NB4 (cell line): ENCODE measurements around the gene NCOA7.

ENCODE experiments used
- MYC ChIP-seq: IDR thresholded peaks from 2 replicates; pipeline ENCODE4 v1.6.1; 2011; ENCODE audit warnings: low read depth, low read length
- POLR2A ChIP-seq: IDR thresholded peaks from 2 replicates; pipeline ENCODE4 v1.6.1; 2011; ENCODE audit warnings: mild to moderate bottlenecking; ENCODE audit not compliant: insufficient read length; ENCODE audit errors: extremely low read depth
- TF ChIP-seq, protein P1 (sequence below): IDR thresholded peaks from one replicate; pipeline ENCODE4 v1.5.1; 2012; ENCODE audit warnings: low read depth, low read length
- TF ChIP-seq, protein P2 (sequence below): IDR thresholded peaks from 2 replicates; pipeline ENCODE4 v1.6.1; 2011; ENCODE audit warnings: low read depth, low read length

DNA sequence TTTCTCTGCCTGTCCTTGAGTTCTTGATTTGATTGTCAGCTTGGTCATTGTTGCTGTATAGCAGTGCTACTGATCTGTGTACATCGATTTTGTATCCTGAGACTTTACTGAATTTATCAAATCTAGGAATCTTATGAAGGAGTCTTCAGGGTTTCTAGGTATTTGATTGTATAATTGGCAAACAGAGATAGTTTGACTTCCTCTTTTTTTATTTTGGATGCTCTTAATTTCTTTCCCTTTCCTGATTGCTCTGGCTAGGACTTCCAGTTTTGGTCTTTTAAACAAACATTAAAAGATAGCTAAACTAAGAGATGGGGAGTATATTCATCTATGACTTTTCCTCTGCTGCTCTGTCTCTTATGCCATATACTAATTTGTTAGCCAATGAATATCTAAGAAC lies 62.4 kb downstream of the NCOA7 start:
- TF ChIP-seq, protein P1, sequence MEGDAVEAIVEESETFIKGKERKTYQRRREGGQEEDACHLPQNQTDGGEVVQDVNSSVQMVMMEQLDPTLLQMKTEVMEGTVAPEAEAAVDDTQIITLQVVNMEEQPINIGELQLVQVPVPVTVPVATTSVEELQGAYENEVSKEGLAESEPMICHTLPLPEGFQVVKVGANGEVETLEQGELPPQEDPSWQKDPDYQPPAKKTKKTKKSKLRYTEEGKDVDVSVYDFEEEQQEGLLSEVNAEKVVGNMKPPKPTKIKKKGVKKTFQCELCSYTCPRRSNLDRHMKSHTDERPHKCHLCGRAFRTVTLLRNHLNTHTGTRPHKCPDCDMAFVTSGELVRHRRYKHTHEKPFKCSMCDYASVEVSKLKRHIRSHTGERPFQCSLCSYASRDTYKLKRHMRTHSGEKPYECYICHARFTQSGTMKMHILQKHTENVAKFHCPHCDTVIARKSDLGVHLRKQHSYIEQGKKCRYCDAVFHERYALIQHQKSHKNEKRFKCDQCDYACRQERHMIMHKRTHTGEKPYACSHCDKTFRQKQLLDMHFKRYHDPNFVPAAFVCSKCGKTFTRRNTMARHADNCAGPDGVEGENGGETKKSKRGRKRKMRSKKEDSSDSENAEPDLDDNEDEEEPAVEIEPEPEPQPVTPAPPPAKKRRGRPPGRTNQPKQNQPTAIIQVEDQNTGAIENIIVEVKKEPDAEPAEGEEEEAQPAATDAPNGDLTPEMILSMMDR = no peak
- TF ChIP-seq POLR2A (no peak), MYC (no peak)
- TF ChIP-seq, protein P2, sequence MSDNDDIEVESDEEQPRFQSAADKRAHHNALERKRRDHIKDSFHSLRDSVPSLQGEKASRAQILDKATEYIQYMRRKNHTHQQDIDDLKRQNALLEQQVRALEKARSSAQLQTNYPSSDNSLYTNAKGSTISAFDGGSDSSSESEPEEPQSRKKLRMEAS = no peak
